B cell (primary cell): ENCODE results near the gene METTL26.

Source experiments
- CTCF ChIP-seq: fragments of 200-600 bp; IDR thresholded peaks from one replicate; pipeline ENCODE4 v1.8.0; 2022; ENCODE audit warnings: antibody characterized with exemption, mild to moderate bottlenecking
- EZH2 ChIP-seq: IDR thresholded peaks from 2 replicates; pipeline ENCODE4 v1.6.1; 2012; ENCODE audit warnings: borderline replicate concordance, low read depth, mild to moderate bottlenecking, moderate library complexity, low read length; ENCODE audit not compliant: insufficient read depth, poor library complexity, severe bottlenecking

- no peak for TF ChIP-seq CTCF
- no peak for TF ChIP-seq EZH2
These were observed 6.3 kb upstream of the METTL26 start for GRCh38 chr16:642189-643049.
